GM10248 (cell line): ENCODE results near the gene RAD51B.

Experiments
- CTCF ChIA-PET: fragments of 300-600 bp; sonication (Branson Sonifier 250); formaldehyde crosslinking; extraction: SDS; loops from one replicate; lab custom pipeline; 2021; ENCODE audit warnings: antibody characterized with exemption; lab: Yijun Ruan, JAX
- POLR2A ChIA-PET: fragments of 350-650 bp; sonication (Branson Sonifier 250); formaldehyde crosslinking; extraction: SDS; loops from one replicate; lab custom pipeline; 2020; ENCODE audit warnings: antibody characterized with exemption; lab: Yijun Ruan, JAX
- DNase-seq: peaks from one replicate; pipeline ENCODE4 v3.0.0; 2012; ENCODE audit errors: extremely low spot score
- TF ChIP-seq, protein P1 (sequence below): IDR thresholded peaks from 2 replicates; pipeline ENCODE4 v1.5.1; 2012; ENCODE audit warnings: mild to moderate bottlenecking, low read depth; ENCODE audit errors: extremely low read depth, missing control alignments, control extremely low read depth

Gene RAD51B

GRCh38 chr14:68306265-68306933 lies 486.8 kb downstream of the RAD51B start:
- TF ChIP-seq, protein P1, sequence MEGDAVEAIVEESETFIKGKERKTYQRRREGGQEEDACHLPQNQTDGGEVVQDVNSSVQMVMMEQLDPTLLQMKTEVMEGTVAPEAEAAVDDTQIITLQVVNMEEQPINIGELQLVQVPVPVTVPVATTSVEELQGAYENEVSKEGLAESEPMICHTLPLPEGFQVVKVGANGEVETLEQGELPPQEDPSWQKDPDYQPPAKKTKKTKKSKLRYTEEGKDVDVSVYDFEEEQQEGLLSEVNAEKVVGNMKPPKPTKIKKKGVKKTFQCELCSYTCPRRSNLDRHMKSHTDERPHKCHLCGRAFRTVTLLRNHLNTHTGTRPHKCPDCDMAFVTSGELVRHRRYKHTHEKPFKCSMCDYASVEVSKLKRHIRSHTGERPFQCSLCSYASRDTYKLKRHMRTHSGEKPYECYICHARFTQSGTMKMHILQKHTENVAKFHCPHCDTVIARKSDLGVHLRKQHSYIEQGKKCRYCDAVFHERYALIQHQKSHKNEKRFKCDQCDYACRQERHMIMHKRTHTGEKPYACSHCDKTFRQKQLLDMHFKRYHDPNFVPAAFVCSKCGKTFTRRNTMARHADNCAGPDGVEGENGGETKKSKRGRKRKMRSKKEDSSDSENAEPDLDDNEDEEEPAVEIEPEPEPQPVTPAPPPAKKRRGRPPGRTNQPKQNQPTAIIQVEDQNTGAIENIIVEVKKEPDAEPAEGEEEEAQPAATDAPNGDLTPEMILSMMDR: no peak
- CTCF ChIA-PET: interaction anchor here (0.6 to 1.7 kb wide), 9 partner anchors 9 to 94 kb away, joined by 3 to 8 read pairs (median 3); no protein-coding TSS in a partner anchor
- POLR2A ChIA-PET: interaction anchor here (0.7 kb wide), 1 partner anchor 30 kb away, joined by 4 read pairs; no protein-coding TSS in a partner anchor
- peak; percentile 35 for DNase-seq

DNA sequence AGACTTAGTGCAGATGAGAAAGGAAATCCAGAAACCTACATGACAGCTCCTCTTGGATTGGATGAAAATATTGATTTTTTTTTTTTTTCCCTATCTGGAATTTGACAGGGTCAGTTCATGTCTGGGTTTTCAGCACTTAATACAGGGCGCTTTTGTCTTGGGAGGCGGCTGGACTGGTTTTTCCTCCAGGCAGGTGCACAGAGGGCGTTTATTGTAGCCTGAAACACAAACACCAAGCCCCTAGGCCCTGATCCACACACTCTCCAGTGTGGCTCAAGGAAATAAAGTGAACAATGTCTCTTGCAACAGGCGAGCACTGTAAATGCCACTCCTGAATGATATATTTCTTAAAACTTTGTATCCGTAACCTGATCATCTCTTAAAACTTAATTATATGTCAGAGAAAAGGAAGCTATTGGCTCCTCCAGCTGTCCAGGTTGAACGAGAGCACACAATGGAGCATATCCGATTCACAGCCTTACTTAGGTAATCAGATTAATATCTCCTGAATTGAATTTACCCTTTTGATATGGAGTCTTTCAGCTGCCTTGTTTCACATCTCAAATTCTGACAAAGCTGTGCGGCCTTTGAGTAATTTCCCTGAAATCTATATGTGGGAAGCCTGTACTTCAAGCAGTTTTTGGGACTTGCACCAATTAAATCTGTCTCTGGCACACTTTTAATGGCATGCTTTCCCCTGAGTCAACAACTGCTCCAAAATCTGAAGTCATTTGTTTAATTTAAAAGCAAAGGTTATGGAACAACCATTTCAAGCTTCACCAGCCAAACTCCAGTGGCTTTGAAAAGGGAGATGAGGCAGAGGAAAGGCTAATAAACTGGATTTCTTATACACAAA lies 487.6 kb downstream of the RAD51B start:
- ChIA-PET CTCF (interaction anchor here (0.7 to 1.9 kb wide), 10 partner anchors 12 to 93 kb away, joined by 3 to 6 read pairs (median 3); no protein-coding TSS in a partner anchor), POLR2A (no interaction called here)
- DNase-seq: no peak
- TF ChIP-seq, protein P1: no peak

GRCh38 chr14:68307790-68308168 lies 488.2 kb downstream of the RAD51B start:
- no peak for DNase-seq
- TF ChIP-seq, protein P1: no peak
- CTCF ChIA-PET: interaction anchor here (0.7 to 1.9 kb wide), 8 partner anchors 13 to 92 kb away, joined by 3 to 6 read pairs (median 3); no protein-coding TSS in a partner anchor
- POLR2A ChIA-PET: no interaction called here

DNA sequence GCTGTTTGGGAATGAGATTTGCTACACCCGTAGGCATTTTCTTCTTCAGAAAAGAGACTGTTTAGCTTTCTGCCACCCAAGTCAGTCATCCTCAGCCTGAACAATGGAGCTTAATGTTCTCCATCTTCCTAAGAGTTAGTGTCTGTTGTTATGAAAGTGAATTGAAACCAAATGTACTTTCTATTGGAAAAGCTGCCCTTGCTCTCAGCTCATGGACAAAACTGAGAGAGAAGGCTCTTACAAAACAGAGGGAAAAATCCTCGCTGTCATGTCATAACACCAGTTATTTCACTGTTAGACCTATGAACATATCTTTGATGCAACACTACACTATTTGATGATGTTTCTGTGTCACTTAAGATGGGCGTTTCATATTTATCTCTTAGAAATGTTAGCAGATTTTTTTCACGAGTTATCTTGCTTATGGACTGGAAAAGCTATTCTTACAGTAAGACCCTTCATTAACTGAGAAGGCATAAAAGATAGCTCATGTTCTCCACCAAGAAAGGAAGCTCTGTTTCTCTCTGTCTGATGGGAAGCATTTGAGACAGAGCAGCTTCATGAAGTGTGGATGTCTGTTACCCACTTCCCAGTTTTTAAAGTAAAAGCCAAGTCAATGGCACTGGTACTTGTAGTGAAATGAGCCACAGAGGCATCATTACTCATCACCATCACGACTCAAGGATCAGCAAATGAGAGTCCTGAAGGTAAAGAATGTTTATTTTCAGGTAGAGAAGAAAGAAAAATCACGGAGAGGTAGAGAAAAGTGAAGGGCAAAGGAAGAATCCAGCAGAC lies 489.3 kb downstream of the RAD51B start:
- TF ChIP-seq, protein P1: no peak
- no peak for DNase-seq
- POLR2A ChIA-PET: no interaction called here
- CTCF ChIA-PET: interaction anchor here (1.0 to 1.9 kb wide), 10 partner anchors 11 to 93 kb away, joined by 3 to 8 read pairs (median 4); no protein-coding TSS in a partner anchor

DNA sequence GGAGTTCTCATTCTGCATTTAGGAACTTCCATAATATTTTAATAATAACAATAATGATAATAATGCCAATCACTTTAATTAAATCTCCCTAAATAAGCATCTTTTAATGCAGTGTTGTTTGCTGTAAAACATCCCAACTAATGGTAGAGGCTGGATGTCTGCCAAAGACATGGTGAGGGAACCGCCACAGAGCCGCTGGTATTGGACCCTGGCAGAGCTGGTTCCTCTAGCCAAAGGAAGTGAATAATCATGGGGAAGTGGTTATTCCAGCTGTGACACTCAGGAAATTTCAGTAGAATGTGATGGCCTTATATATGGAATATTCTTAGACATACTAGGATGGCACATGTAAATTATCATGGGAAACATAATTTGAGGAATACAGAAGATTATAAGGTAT lies 490.0 kb downstream of the RAD51B start:
- DNase-seq: no peak
- CTCF ChIA-PET: interaction anchor here (1.3 to 1.6 kb wide), 5 partner anchors 12 to 68 kb away, joined by 3 to 8 read pairs (median 5); no protein-coding TSS in a partner anchor
- POLR2A ChIA-PET: no interaction called here
- TF ChIP-seq, protein P1: no peak
